Mesenchymal stem cell (in vitro differentiated cells and primary cell): ENCODE measurements around the gene NFATC1.

Experiments used
- DNase-seq: peaks from one replicate; pipeline ENCODE4 v3.0.0-alpha.2; 2013
- H2AFZ ChIP-seq: one replicate; pipeline ENCODE4 v1.6.1; 2013; ENCODE audit warnings: low read depth, mild to moderate bottlenecking, control low read depth, inconsistent platforms, low read length, moderate library complexity
- H2AK5ac ChIP-seq: 2 replicates; pipeline ENCODE4 v1.6.1; 2013; ENCODE audit warnings: low read length, moderate library complexity, mild to moderate bottlenecking, inconsistent platforms; ENCODE audit not compliant: severe bottlenecking
- H2BK120ac ChIP-seq: one replicate; pipeline ENCODE4 v1.6.1; 2013; ENCODE audit warnings: low read depth, mild to moderate bottlenecking, inconsistent platforms, low read length, moderate library complexity
- H2BK12ac ChIP-seq, 2 experiments: one replicate each; pipeline ENCODE4 v1.6.1; 2013; ENCODE audit warnings: inconsistent platforms in 2 of 2, low read length in 2 of 2, mild to moderate bottlenecking in 2 of 2, moderate library complexity in 2 of 2, control low read depth in 1 of 2
- H2BK15ac ChIP-seq: one replicate; pipeline ENCODE4 v1.6.1; 2013; ENCODE audit warnings: mild to moderate bottlenecking, low read depth, inconsistent platforms; ENCODE audit not compliant: poor library complexity, severe bottlenecking
- H2BK5ac ChIP-seq: 2 replicates; pipeline ENCODE4 v1.6.1; 2013; ENCODE audit warnings: low read depth, mild to moderate bottlenecking, low read length, control low read depth, inconsistent platforms; ENCODE audit not compliant: poor library complexity, severe bottlenecking
- H3K14ac ChIP-seq, 2 experiments: one replicate each; pipeline ENCODE4 v1.6.1; 2013; ENCODE audit warnings: inconsistent platforms in 2 of 2, low read length in 2 of 2, control low read depth in 1 of 2, mild to moderate bottlenecking in 1 of 2, moderate library complexity in 1 of 2
- H3K18ac ChIP-seq, 2 experiments: one replicate each; pipeline ENCODE4 v1.6.1; 2013; ENCODE audit warnings: inconsistent platforms in 2 of 2, low read length in 2 of 2, control low read depth in 1 of 2, low read depth in 1 of 2, mild to moderate bottlenecking in 1 of 2
- H3K23ac ChIP-seq, 2 experiments: one replicate each; pipeline ENCODE4 v1.6.1; 2013; ENCODE audit warnings: inconsistent platforms in 2 of 2, low read length in 2 of 2, mild to moderate bottlenecking in 2 of 2, moderate library complexity in 2 of 2, control low read depth in 1 of 2
- H3K27ac ChIP-seq: 2 replicates; pipeline ENCODE4 v1.5.1; 2013; ENCODE audit warnings: mild to moderate bottlenecking, moderate library complexity, low read length, control low read depth, inconsistent platforms; ENCODE audit not compliant: poor library complexity, severe bottlenecking
- H3K27me3 ChIP-seq, 2 experiments: 2 replicates each; pipeline versions ENCODE4 v1.6.1 to v1.7.0; 2013; ENCODE audit warnings: low read length in 2 of 2, mild to moderate bottlenecking in 2 of 2, moderate library complexity in 2 of 2, control low read depth in 1 of 2, inconsistent platforms in 1 of 2; ENCODE audit not compliant: control insufficient read depth in 1 of 2, insufficient read depth in 1 of 2
- H3K36me3 ChIP-seq, 2 experiments: 2 replicates each; pipeline versions ENCODE4 v1.6.1 to v1.7.0; 2013; ENCODE audit warnings: low read length in 2 of 2, control low read depth in 1 of 2, inconsistent platforms in 1 of 2, low read depth in 1 of 2, mild to moderate bottlenecking in 1 of 2; ENCODE audit not compliant: insufficient read depth in 2 of 2, control insufficient read depth in 1 of 2
- H3K4ac ChIP-seq, 2 experiments: one replicate each; pipeline ENCODE4 v1.6.1; 2013; ENCODE audit warnings: inconsistent platforms in 2 of 2, low read length in 2 of 2, mild to moderate bottlenecking in 2 of 2, moderate library complexity in 2 of 2, control low read depth in 1 of 2, low read depth in 1 of 2
- H3K4me1 ChIP-seq: 2 replicates; pipeline ENCODE4 v1.6.1; 2013; ENCODE audit warnings: low read depth, low read length, control low read depth; ENCODE audit not compliant: control insufficient read depth, insufficient read depth
- H3K4me2 ChIP-seq: 2 replicates; pipeline ENCODE4 v1.6.1; 2013; ENCODE audit warnings: low read length, mild to moderate bottlenecking, inconsistent platforms; ENCODE audit not compliant: poor library complexity, severe bottlenecking
- H3K4me3 ChIP-seq, 2 experiments: 2 replicates each; pipeline versions ENCODE4 v1.5.1 to v1.7.0; 2013; ENCODE audit warnings: low read length in 2 of 2, mild to moderate bottlenecking in 2 of 2, control low read depth in 1 of 2, low read depth in 1 of 2; ENCODE audit not compliant: insufficient read depth in 1 of 2
- H3K79me1 ChIP-seq: replicated peaks from 2 replicates; pipeline ENCODE4 v1.6.1; 2013; ENCODE audit warnings: mild to moderate bottlenecking, control low read depth, low read length, inconsistent platforms; ENCODE audit not compliant: poor library complexity, severe bottlenecking
- H3K9ac ChIP-seq: 2 replicates; pipeline ENCODE4 v1.7.0; 2013; ENCODE audit warnings: mild to moderate bottlenecking, low read length, moderate library complexity
- H3K9me3 ChIP-seq: 2 replicates; pipeline ENCODE4 v1.7.0; 2013; ENCODE audit warnings: mild to moderate bottlenecking, low read length; ENCODE audit not compliant: control insufficient read depth
- H4K8ac ChIP-seq: one replicate; pipeline ENCODE4 v1.6.1; 2013; ENCODE audit warnings: inconsistent platforms, mild to moderate bottlenecking, low read length, moderate library complexity
- H4K91ac ChIP-seq: one replicate; pipeline ENCODE4 v1.6.1; 2013; ENCODE audit warnings: mild to moderate bottlenecking, low read length, inconsistent platforms
- WGBS: methylation state at CpG from one replicate; pipeline ENCODE4 v1.1.7; 2013; ENCODE audit warnings: mixed read lengths; 5-methylcytosine and 5-hydroxymethylcytosine counted together

NFATC1 gene

DNA sequence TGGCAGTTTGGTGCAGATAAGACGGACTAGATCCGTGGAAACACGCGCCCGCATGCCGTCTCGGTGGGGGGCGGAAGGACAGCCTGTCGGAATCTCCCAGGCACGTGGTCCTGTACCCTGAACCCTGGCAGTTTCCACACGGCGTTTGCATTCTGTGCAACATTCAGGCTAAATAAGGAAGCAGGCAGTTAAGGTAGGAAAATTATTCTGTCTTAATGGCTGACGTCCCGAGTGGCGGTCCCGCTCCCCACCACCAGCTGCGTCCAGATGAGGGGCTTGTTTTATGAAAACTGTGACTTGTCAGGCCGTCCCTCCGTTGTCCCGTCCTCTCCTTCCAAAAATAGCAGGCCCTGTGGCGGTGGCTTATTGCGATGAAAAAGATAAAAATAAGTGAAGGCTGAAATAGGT lies 120.2 kb downstream of the NFATC1 start:
- Histone ChIP-seq H4K91ac (no peak overlapping the region), H3K4ac (no peak overlapping the region), H3K14ac (no peak overlapping the region), H3K18ac (no peak overlapping the region), H3K27ac (no peak overlapping the region), H2AK5ac (no peak overlapping the region), H3K36me3 (peaks cover 0 to 3% of the 10 kb centered on the region in 2 experiments), H3K4me3 (no peak overlapping the region), H2BK12ac (no peak overlapping the region), H2BK15ac (no peak overlapping the region), H2AFZ (no peak overlapping the region), H3K79me1 (no peaks in the 10 kb centered on the region), H3K27me3 (peaks cover 6 to 18% of the 10 kb centered on the region in 2 experiments), H4K8ac (no peak overlapping the region), H3K9ac (no peak overlapping the region), H2BK120ac (no peak overlapping the region), H3K4me2 (no peak overlapping the region), H3K9me3 (no peaks in the 10 kb centered on the region), H3K23ac (no peak overlapping the region), H2BK5ac (no peak overlapping the region), H3K4me1 (peaks cover 8% of the 10 kb centered on the region)
- 90% methylated on average over 22 of the region's 22 CpGs for WGBS
- no peak for DNase-seq

DNA sequence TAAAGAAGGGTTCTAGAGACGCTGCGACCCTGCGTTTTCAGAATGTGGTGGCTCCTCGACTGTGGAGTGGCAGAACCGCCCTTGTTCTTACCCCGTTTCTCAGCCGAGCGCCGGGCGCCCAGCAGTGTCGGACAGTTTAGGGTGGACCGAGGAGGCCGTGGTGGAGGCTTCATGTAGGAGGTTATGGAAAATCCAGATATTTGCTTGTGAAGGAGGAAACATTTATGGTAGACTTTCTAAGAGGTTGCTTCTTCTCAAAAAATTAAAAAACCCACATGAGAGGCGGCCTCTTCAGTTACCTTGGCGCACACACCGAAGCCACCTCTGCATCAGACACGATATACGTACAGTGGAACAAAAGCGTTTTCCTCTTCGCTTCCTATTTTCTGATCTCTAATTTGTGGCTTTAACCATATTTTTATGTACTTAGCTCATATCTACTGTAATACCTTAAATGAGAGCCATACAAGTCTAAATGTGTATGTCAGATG lies 120.8 kb downstream of the NFATC1 start:
- 95% methylated on average over 18 of the region's 20 CpGs for WGBS
- Histone ChIP-seq H2BK12ac (no peak overlapping the region), H3K4me1 (peaks cover 5% of the 10 kb centered on the region), H3K27me3 (peaks cover 6 to 13% of the 10 kb centered on the region in 2 experiments), H3K9me3 (no peaks in the 10 kb centered on the region), H2AK5ac (no peak overlapping the region), H3K14ac (no peak overlapping the region), H3K18ac (no peak overlapping the region), H2BK15ac (no peak overlapping the region), H3K27ac (no peak overlapping the region), H3K4ac (no peak overlapping the region), H3K23ac (no peak overlapping the region), H3K4me2 (no peak overlapping the region), H3K36me3 (peaks cover 0 to 3% of the 10 kb centered on the region in 2 experiments), H2BK120ac (no peak overlapping the region), H3K9ac (no peak overlapping the region), H4K91ac (no peak overlapping the region), H3K4me3 (no peak overlapping the region), H2AFZ (no peak overlapping the region), H4K8ac (no peak overlapping the region), H2BK5ac (no peak overlapping the region), H3K79me1 (no peaks in the 10 kb centered on the region)
- no peak for DNase-seq

DNA sequence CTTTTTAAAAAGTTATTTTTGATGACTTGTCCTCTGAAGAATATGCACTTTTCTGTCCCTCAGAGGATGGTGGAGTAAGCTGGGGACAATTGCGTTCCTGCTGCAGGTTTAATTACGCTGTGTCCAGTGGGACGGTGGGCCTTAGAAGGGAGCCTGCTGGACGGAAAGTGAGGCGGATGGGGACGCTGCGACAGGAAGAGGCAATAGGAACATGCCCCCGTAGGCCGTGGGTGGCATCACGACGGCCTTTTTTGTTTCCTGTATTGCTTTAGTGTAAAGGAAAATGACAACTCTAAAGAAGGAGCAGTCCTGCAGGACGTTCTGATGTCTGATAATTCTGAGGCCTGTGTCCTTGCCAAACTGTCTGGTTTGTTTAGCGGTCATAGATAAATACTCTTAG lies 121.6 kb downstream of the NFATC1 start:
- Histone ChIP-seq H3K4me3 (no peak overlapping the region), H4K91ac (no peak overlapping the region), H2BK15ac (no peak overlapping the region), H2BK5ac (no peak overlapping the region), H3K14ac (no peak overlapping the region), H3K27me3 (peaks cover 6 to 9% of the 10 kb centered on the region in 2 experiments), H3K27ac (no peak overlapping the region), H2BK12ac (no peak overlapping the region), H3K79me1 (no peaks in the 10 kb centered on the region), H3K9me3 (no peaks in the 10 kb centered on the region), H4K8ac (no peak overlapping the region), H3K4me2 (no peak overlapping the region), H2AFZ (no peak overlapping the region), H3K18ac (no peak overlapping the region), H3K4ac (no peak overlapping the region), H3K4me1 (no peaks in the 10 kb centered on the region), H3K23ac (no peak overlapping the region), H3K36me3 (peaks cover 0 to 3% of the 10 kb centered on the region in 2 experiments), H2BK120ac (no peak overlapping the region), H3K9ac (no peak overlapping the region), H2AK5ac (no peak overlapping the region)
- WGBS: 74% methylated on average over 13 of the region's 13 CpGs
- no peak for DNase-seq

- Histone ChIP-seq H3K27me3 (peaks cover 6 to 9% of the 10 kb centered on the region in 2 experiments), H3K4me3 (no peak overlapping the region), H4K91ac (no peak overlapping the region), H4K8ac (no peak overlapping the region), H3K14ac (peak overlapping the region in 1 of 2 experiments; percentile 48), H3K9me3 (no peaks in the 10 kb centered on the region), H3K79me1 (no peaks in the 10 kb centered on the region), H3K4ac (no peak overlapping the region), H2BK15ac (no peak overlapping the region), H2BK120ac (no peak overlapping the region), H3K18ac (no peak overlapping the region), H3K23ac (no peak overlapping the region), H3K4me2 (no peak overlapping the region), H3K9ac (no peak overlapping the region), H2BK12ac (no peak overlapping the region), H3K27ac (no peak overlapping the region), H2BK5ac (no peak overlapping the region), H2AK5ac (no peak overlapping the region), H2AFZ (no peak overlapping the region), H3K36me3 (no peaks in the 10 kb centered on the region), H3K4me1 (no peaks in the 10 kb centered on the region)
- 95% methylated on average over 22 of the region's 22 CpGs for WGBS
- DNase-seq: no peak
Observed at GRCh38 chr18:79518028-79518682, 122.4 kb downstream of the NFATC1 start.
